Measurements from ENCODE around the gene NUCKS1.

Gene NUCKS1

DNA sequence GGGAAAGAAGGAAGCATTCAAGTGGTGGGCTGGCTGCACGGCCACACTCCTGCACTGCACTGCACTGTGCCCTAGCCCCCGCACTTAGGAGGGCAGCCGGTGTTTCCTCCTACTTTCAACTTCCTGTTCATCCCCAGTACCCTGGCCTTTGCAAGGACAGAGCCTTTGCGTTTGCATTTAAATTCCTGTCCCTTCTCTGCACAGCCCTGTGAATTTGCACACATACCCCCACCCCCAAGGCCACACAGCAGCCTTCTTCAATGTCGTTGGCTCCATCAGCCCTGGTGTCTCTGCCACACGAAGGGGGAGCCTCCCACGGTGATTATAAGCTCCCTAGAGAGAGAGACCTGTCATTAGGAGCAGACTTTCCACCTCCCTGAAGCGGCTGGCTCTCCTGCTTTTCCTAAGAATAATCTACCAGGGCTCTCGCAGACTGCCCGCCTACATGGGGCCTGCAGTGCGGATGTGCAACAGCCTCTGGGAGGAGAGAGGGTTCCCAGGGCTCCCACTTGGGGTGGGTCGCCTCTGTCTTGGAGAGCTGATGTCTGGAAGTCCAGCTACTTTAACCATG lies 56.5 kb downstream of the NUCKS1 start:
- no peak for DNase-seq

DNA sequence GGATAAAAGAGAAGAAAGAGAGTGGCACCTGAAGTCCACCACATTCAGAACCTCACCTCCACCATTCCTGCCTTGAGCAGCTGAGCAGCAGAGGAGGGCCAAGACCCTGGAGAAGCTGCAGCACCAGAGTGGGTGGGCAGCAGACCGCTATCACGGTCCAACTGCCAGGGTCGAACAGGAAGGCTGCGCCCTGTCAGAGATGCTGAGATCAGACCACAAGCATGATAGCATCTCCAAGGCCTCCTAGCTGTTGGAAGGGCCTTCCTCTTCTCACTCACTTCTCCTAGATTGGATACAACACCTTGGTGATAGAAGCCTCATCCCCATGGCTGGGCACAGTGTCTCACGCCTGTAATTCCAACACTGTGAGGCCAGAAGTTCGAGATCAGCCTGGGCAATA lies 57.6 kb downstream of the NUCKS1 start:
- DNase-seq = no peak

DNA sequence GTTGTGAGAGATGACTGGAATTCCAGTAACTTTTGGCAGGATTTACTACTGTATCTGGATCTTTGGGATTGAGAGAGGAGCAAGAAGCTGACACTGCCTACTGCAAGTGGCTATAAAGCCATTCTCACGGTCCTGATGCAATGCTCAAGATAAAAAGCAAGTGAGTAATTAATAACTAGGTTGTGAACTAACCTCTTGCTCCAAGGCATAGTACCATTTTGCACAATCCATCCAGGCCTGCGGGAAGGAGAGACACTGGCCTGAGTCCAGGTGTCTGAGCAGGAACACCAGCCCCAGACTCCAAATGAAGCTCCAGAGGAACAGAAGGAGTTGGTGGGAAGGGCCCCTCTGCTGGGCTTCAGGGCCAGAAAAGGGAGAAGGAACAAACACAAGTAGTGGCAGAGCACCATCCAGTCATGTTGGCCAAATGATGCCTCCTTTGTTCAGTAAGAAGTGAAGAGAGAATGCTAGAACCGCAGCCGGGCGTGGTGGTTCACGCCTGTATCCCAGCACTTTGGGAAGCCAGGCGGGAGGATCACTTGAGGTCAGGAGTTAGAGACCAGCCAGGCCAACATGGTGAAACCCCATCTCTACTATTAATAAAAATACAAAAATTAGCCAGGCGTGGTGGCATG lies 59.7 kb downstream of the NUCKS1 start:
- DNase-seq = no peak

DNA sequence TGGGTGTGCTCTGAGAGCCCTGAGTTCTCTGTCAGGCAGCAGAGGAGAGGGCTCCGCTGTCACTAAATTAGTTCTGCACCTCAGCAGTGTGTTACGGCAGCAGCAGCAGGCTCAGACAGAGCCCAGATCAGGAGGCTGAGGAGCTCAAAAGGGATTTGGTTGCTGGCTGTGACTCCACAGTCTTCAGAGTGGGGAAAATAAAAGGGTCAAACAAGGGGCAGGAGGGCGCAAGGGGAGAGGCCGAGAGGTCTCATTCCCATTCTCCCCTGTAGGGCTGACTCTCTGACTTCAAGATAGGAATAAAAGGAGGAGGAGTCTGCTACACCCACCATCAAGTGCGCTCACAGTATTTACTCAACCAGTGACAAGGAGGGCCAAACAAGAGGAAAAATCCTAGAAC lies 60.5 kb downstream of the NUCKS1 start:
- DNase-seq = no peak

DNA sequence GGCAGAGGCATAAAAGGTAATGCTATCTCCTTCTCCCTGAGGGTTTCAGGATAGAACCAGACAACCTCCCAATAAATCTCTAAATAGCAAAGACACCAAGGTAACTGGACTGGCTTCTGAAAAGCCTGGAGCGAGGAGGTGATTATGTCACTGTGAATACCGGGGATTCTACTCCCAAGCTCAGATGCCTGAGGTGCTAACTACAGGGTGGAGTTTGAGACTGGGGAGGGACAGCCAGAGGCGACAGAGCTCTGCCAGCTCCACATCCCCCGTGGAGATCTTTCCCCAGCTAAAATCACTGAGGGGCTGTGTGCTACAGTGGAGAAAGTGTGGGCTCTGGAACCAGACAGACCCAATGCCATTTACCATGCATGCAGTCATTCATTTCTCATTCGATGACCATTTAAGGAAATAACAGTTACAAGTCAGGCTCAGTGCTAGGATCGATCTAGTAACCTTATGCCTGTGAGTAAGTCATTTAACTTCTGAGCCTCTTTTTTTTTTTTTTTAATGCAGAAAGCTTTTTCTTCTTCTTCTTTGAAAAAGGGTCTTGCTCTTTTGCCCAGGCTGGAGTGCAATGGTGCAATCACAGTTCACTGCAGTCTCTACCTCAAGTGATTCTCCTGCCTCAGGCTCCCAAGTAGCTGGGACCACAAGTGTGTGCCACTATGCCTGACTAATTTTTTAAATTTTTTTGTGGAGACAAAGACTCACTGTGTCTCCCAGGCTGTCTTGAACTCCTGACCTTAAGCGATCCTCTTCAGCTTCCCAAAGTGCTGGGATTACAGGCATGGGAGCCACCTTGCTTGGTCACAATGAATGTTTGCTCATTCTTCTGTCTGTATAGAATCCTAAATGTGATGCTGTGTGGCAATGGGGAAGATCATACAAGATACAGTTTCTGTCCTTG lies 61.6 kb downstream of the NUCKS1 start:
- DNase-seq = no peak

DNA sequence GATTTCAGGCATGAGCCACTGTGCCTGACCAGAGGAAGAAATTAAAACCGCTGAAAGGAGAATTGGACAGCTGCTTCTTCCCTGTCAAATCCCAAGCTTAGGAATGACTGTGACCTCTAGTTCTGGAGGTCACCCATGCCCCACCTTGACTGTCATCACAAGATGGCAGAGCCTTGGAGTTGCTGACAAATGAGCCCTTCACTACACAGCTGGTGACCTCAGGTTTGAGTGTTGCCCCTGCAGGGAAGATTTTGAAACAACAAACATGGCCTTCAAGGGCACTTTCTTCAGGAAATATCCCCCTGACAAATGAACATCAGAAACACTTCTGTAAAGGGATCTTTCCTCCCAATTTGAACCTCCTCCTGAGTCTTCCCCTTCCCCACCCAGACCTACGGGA lies 62.7 kb downstream of the NUCKS1 start:
- DNase-seq = no peak

DNA sequence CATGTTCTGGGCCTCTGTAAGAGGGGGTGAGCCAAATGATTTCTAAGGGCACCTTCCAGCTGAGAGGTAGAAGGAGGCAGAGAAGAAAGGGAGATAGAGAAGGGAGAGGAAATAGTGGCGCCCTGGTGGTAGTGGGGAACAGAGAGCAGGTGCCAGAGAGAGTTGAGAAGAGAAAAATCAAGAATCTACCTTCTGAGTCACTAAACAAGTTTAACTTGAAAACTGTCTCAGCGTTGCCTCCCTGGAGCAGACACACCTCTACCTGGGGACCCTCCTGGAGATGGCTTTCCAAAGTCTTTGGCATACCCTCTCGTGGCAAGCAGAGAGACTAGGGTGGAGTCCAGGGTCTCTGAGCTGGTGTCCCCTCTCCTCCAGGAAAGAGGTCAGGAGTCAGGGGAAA lies 68.6 kb downstream of the NUCKS1 start:
- DNase-seq = no peak

DNA sequence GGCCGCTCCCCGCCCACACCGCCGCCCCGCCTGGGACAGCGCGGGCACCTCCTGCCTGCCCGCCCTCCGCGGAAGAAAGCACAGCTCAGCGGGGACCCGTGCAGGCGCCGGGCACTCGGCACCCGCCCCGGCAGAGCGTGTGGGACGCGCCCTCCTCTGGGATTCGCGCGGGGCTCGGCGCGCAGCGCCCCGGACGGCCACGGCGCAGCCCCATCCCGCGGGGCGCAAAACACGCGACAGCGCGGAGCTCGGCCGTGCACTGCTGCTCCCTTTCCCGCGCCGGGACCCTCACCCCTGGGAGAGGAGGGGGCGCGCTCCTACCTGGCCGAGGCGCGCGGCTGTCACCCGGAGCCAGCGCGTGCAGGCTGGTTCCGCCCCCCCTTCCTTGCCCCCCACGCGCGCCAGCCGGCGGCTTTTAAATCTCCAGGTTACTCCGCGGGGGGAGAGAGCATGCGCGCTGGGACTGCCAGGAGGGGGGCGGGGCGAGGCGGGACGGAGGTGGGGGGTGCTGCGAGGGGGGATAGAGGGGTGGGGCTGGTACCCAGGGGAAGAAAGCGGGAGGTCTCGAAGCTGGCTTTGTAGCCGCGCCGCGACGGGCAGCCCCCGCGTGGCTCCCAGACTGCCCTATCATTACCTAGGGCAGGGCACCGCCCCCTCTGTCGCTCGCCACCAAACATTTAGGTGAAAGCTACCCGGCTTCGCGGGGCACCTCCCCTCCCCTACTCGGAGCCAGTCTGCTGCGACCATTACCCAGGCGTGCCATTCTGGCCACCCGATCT lies 69.7 kb downstream of the NUCKS1 start, which contains the start of gene SLC45A3:
SLC45A3 (minus strand) TSS at position 437 of the 779 bp plus-strand sequence. CDS start 15,853 bp downstream, outside the sequence.
- DNase-seq = no peak

DNA sequence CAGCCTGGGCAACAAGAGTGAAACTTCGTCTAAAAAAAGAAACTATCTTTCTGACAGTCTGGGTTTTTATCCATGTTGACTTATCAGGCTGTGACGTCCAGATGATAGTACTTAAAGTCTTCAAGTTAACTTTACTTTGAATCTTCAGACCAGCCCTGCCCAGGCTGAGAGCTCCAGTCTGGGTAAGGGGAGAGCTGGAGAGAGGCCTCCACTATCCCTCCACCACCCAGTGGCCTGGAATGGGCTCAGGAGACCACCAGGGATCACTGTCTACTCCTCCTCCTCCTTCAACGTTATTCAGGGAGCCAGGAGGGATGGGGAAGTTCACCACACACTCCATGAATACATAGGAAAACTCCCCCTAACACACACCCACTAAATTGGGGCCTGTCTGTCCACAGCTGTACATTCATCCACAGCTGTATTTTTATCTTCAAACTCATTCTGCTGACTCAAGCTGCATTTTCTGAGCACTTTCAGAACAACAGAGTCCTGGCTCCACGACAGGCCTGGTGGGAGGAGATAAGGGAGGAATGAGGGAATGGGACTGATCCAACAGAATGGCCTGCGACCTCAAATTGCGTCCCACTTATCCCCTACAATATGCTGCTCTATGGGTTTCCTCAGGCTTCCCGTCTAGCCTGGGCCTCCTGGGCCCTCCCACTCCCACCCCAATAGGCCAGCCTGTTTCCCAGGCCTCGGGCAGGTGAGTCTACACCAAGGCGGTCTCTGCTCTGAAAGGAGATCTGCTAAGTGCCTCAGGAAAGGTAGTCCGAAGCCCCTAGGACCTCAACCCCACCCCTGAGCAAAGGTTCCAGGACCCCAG lies 71.5 kb downstream of the NUCKS1 start:
- DNase-seq = no peak

DNA sequence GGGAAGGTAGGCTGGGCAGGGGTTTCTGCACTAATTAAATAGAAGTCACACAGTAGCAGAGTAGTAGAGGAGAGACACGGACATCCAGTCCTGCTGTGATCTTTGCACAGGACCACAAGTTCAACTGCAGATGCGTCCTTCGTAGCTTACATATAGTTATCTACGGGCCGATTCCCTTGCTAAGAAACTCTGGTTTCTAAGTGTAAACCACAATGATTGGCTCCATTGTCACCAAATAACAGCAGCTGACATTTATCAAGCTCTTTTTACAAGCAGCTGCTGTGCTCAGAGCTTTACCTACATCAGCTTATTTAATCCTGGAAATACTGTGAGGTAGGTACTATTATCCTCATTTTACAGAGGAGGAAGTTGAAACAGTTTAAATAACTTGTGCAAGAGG lies 72.8 kb downstream of the NUCKS1 start:
- no peak for DNase-seq

DNA sequence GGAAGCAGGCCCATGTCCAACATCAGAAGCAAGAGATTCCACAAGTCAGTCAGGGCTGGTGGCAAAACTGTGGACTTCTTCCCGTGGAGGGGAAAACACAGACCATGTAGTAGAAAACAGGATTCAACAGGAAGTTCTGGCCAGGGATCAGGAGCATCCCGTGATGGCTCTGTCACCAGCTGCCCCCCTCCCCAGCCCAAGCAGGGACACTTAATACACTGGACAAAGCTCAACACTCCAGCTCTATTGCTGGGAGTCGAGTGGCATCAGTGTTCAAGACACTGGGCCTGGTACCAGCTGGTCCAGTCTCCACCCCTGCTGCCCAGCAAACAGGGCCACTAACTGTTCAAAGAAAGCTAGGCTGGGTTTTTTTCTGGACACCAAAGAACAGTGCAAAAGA lies 73.4 kb downstream of the NUCKS1 start:
- DNase-seq = no peak

DNA sequence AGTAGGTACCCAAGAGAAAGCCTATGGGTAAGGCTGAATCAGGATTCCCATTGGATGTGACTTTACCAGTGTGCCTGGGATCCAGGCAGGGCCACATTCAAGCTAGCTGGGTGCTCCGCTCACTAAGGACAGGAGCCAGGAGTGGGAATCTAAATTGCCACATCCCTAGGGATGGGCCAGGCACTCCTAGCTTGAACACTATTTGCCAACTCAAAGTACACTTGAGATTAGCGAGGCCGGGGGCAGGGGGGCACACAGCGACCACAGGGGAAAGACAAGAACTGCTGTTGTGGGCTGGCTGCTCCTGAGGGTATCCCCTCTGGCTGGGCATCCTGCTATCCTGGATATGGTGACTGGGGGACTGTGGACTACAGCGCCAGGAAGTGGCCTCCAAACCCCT lies 74.0 kb downstream of the NUCKS1 start:
- DNase-seq = no peak

DNA sequence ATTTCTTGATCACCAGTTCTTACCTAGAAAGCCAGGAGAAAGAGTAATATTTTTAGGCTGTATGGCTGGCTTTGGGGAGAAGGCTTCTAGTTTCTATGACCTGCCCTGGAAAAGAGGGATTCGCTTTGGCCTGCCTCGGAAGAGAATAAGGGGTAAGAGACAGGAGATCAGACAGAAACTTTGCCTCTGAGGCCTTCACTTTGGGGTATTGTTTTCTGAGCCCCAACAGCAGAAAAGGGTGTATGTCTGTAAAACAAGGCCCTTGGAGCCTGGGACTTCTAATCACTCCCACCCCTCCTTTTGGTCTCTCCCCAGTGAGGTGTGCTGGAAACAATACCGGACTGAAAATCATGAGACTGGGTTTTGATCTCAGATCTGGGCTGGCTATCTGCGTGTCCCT lies 74.7 kb downstream of the NUCKS1 start:
- DNase-seq = no peak

DNA sequence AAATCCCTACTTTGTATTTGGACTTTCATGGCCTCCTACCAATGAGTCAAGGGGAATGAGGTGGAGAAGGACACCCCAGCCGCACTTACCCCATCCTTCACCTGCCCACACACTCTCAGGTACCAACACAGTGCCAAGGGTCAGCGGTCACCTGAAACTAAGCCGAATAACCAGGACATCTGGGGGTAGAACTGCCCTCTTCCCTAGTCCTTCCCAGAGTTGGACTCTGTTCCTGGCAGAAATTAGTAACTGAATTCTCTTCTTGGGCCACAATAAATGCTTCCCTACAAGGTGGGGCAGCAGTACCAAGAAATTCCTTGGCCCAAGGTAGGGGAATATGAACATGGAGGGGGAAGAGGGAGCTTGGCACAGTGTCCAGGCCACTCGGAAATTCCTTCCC lies 77.0 kb downstream of the NUCKS1 start:
- DNase-seq = no peak

DNA sequence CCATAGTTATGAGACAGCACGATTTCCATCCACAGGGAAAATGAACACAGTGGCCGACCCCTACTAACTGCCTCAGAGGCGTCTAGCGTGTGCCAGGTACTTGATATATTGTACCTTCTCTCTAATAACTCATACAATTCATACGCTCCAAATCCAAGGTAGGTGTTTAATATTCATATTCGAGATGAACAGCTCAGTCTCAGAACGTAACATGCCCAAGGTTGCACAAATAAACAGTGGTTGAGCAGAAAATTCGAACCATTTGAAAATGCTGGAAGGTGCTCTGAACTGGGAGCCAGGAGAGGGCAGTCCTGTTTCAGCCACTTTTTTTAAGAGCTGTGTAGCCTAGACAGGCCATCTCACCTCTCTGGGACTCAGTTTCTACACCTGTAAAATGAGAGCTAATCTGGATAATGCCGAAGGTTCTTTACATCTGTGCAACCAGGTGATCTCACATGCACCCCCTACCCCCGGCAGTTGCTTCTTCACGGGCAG lies 77.5 kb downstream of the NUCKS1 start:
- DNase-seq = no peak

DNA sequence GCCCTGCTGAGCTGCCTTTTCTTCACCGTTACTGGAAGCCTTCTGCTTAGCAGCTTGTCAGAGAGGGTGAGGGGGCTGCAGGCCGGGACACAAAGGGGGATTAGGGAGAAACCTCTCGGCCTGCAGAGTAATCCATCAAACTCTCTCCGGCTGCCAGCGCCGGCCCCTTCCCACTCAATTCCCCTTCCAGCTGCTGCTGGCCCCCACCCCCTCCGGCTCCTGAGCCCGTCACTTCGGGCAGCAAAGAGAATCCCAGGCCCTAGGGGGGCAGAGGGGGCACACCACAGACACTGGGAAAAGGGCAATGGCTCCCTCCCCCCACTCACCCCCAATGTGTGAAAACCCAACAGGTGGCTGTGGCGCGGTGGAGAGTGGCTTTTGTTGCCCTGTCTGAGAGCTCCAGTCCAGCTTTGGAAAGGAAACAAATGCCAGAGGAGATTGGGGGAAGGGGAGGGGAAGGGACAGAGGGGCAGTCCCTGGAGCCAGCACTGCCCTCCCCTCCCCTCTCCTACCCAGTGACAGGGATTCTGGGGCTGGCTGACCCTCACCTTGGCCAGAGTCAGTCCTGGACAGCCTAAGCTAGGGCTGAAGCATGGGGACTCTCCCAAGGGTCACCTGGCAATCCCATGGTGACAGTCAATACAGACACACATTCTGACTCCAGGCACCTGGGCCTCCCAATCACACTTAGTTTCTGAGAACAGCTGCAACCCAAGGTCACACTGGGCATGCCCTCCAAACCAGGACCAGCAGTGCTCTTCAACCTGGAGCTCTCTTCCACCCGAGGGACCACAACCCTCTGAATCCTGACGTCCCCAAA lies 79.2 kb downstream of the NUCKS1 start:
- no peak for DNase-seq

DNA sequence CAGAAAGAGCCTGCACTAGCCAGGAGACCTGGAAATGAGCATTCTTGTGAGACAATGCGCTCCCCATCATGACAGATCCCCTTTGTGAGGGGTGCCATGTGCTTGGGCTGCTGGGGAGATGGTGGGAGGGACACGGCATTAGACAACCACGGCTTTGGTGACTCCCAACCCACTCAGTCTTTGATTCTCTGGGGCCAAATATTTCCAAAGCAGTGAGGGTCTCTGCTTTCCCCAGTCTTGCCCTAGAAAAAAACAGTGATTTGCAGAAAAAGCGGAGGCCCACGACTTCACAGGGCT lies 79.9 kb downstream of the NUCKS1 start:
- DNase-seq = no peak

DNA sequence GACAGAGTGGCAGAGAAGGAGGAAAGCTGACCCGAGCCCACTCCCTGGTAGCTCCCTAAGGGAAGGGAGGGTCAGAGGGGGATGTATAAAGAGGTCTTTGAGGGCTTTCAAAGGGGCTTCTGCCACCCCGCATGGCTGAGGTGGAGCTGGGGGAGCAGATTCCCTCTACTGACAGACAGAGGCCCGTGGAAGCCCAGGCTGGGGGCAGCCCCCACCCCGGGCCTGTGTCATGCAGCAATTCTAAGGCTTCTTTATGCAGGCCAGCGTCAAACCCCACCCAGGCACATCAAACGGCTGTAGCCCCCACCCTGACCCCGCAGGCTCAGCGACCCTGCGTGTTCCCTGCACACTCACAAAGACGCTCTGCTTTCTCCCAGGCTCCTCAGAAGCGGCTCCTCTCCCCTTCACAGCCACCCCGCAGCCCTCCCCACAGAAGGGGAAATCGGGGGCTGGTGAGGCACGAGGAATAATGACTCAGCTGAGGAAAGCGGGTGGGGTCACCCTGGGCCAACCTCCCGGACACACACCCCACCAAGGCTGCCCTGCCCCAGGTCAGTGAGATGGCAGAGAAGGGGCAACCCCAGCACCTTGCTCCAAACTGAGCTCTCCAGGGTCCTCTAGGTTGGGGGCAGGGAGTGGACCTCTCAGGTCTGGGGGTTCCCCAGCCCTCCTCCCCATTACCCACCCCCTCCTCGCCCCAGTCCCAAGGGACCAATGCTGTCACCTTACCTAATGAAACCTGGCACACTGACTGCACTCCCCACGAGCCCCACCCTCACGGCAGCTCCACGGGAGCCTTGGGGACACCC lies 80.4 kb downstream of the NUCKS1 start:
- DNase-seq = no peak

DNA sequence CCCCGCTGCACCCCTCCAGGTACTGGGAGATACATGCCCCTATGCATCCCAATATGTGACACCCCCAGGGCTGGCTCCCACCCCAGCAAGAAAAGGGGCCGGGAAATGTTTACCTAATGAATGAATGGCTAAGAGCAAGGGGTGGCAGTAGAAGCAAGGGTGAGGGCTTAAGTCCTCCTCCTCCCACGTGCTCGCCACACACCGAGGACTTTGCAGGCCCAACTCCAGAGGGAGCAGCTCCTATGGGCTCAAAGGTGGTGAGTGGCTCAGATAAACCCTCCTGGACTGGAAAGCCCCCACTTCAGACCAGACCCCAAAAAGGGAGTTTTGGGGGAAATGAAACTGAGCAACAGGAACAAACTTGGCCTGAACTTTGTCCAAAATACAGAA lies 81.0 kb downstream of the NUCKS1 start:
- DNase-seq = no peak

DNA sequence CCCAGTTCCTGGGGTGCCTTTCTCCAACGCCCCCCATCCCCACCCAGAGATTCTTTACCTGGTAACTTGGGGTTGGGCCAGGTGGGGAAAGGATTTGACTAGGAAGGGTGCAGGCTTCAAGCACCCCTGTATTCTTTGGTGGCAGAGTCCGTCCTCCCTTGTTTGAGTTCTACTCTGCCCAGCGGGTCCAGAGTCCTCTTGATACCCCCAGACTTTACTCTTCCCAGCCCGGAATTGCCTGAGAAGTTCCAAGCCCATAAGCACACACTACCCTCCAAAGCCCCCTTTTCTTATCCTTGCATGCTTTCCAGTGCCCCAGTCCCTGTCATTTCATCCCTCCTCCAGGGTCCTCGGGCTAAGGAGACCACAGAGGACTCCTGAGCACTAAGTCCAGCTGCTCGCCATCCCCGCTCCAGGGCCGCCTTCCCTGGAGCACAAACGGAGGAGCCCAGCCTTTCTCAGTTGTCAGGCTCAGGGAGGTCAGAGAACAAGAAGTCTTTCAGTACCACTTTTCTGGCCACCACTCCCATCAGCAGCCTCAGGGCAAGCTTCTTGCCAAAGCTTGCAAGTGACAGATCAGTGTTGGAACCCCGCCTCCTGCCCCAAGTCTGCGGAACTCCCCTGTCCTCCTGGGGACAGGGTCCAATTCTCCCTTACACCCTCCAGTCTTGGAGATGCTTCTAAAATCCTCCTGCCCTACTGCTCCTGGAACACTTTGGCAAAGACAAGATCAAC lies 81.9 kb downstream of the NUCKS1 start:
- DNase-seq = no peak
